Tibial nerve (tissue), 4 donors: ENCODE measurements around the gene GPRIN1. TPM values are rescaled to one million over a fixed set of nuclear protein-coding genes. Genes with fewer than 3 reads are reported as not detected.

Experiments
- DNase-seq, 2 donors: peaks; one replicate each; pipeline ENCODE4 v3.0.0-alpha.2; 2019; ENCODE audit warnings: low spot score in 2 of 2
- H3K27ac ChIP-seq, 4 donors: fragments of 200-600 bp; sonication (generic) in 3 of 4; one replicate each; pipeline ENCODE4 v1.5.1; 2017 to 2019; ENCODE audit warnings: mild to moderate bottlenecking in 1 of 4
- H3K27me3 ChIP-seq, 2 donors: fragments of 200-600 bp; sonication (generic) in 1 of 2; one replicate each; pipeline versions ENCODE4 v1.5.1 to v1.6.0; 2017 to 2019
- H3K36me3 ChIP-seq, 3 donors: fragments of 200-600 bp; sonication (generic); one replicate each; pipeline ENCODE4 v1.5.1; 2018 to 2019
- H3K4me1 ChIP-seq, 4 donors: fragments of 200-600 bp; sonication (generic) in 3 of 4; one replicate each; pipeline ENCODE4 v1.5.1; 2017 to 2019
- H3K4me3 ChIP-seq, 4 donors: fragments of 200-600 bp; sonication (generic) in 3 of 4; one replicate each; pipeline ENCODE4 v1.5.1; 2017 to 2019; ENCODE audit warnings: mild to moderate bottlenecking in 1 of 4, moderate library complexity in 1 of 4
- H3K9me3 ChIP-seq, 4 donors: fragments of 200-600 bp; sonication (generic) in 3 of 4; one replicate each; pipeline ENCODE4 v1.5.1; 2017 to 2019
- CTCF ChIP-seq, 5 experiments: fragments of 200-600 bp in 3 of 5; fragments of 450-650 bp in 2 of 5; sonication (generic) in 3 of 5; IDR thresholded peaks; one replicate each; pipeline ENCODE4 v1.5.1; 2016 to 2019; ENCODE audit warnings: antibody characterized with exemption in 5 of 5, mild to moderate bottlenecking in 3 of 5, moderate library complexity in 2 of 5
- EP300 ChIP-seq, 2 donors: sonication (generic); formaldehyde crosslinking; IDR thresholded peaks; one replicate each; pipeline ENCODE4 v1.6.1; 2017; ENCODE audit warnings: antibody characterized with exemption in 2 of 2, mild to moderate bottlenecking in 1 of 2
- POLR2A ChIP-seq, 2 donors: fragments of 450-650 bp; IDR thresholded peaks; one replicate each; pipeline ENCODE4 v1.6.1; 2017; ENCODE audit warnings: antibody characterized with exemption in 2 of 2, mild to moderate bottlenecking in 2 of 2, moderate library complexity in 2 of 2
- WGBS, 2 donors: methylation state at CpG; one replicate each; pipeline ENCODE4 v1.1.5; 2018; 5-methylcytosine and 5-hydroxymethylcytosine counted together
- total RNA-seq, 4 donors: library from RNA; depleted of rRNA; stranded (reverse); fragments of >200 nt; gene quantifications; one replicate each; pipeline ENCODE4 v1.1.0, GENCODE V29; 2016

GPRIN1 gene
- total RNA-seq, 4 donors from 2014 or later = 0.22 to 0.90 TPM; not detected in 2

- WGBS, 2 donors = 7 to 9% methylated on average over 15 to 20 of the region's 20 CpGs
- DNase-seq = no peak
- peak overlapping the region in 3 of 4 donors; percentile 2 to 46 (median 32) for H3K4me3 ChIP-seq
- no peak overlapping the region for H3K27ac ChIP-seq
- no peaks in the 10 kb centered on the region for H3K36me3 ChIP-seq
- peaks cover 0 to 81% of the 10 kb centered on the region in 2 donors for H3K27me3 ChIP-seq
- H3K9me3 ChIP-seq = no peaks in the 10 kb centered on the region
- TF ChIP-seq EP300 (IDR thresholded peaks at IDR 0.05) (no peak), CTCF (IDR thresholded peaks at IDR 0.05) (no peak), POLR2A (IDR thresholded peaks at IDR 0.05) (no peak)
- peaks cover 0 to 20% (median 6%) of the 10 kb centered on the region in 4 donors for H3K4me1 ChIP-seq
Observed at GRCh38 chr5:176630681-176631222, 20.8 kb upstream of the GPRIN1 start.

GRCh38 chr5:176629853-176630680 lies 20.1 kb upstream of the GPRIN1 start, which contains the start of the genes EIF4E1B and SNCB:
TSS of gene EIF4E1B (plus strand) at chr5:176630675. CDS start at chr5:176642788, 12,113 bp downstream.
TSS of gene SNCB (minus strand) at chr5:176630534. CDS start at chr5:176629654, 880 bp downstream.
- no peaks in the 10 kb centered on the region for H3K9me3 ChIP-seq
- WGBS, 2 donors = 2% methylated on average over 55 to 75 of the region's 94 CpGs
- H3K36me3 ChIP-seq = no peaks in the 10 kb centered on the region
- H3K27ac ChIP-seq = no peak within 1 kb of the TSS
- TF ChIP-seq CTCF (IDR thresholded peaks at IDR 0.05) (no peak), EP300 (IDR thresholded peaks at IDR 0.05) (no peak), POLR2A (IDR thresholded peaks at IDR 0.05) (no peak)
- peak within 1 kb of the TSS in 3 of 4 donors; percentile 2 to 46 (median 32) for H3K4me3 ChIP-seq
- DNase-seq = no peak
- H3K27me3 ChIP-seq = peaks cover 0 to 87% of the 10 kb centered on the region in 2 donors
- H3K4me1 ChIP-seq = peaks cover 0 to 20% (median 6%) of the 10 kb centered on the region in 4 donors

GRCh38 chr5:176629317-176629852 lies 19.4 kb upstream of the GPRIN1 start:
- WGBS, 2 donors = 5% methylated on average over 26 to 34 of the region's 34 CpGs
- no peak overlapping the region for H3K27ac ChIP-seq
- H3K9me3 ChIP-seq = no peaks in the 10 kb centered on the region
- H3K36me3 ChIP-seq = no peaks in the 10 kb centered on the region
- TF ChIP-seq EP300 (IDR thresholded peaks at IDR 0.05) (no peak), POLR2A (IDR thresholded peaks at IDR 0.05) (no peak), CTCF (IDR thresholded peaks at IDR 0.05) (no peak)
- peak overlapping the region in 1 of 4 donors; percentile 46 for H3K4me3 ChIP-seq
- peaks cover 0 to 94% of the 10 kb centered on the region in 2 donors for H3K27me3 ChIP-seq
- no peak for DNase-seq
- peaks cover 0 to 20% (median 6%) of the 10 kb centered on the region in 4 donors for H3K4me1 ChIP-seq

GRCh38 chr5:176628406-176629228 lies 18.7 kb upstream of the GPRIN1 start:
- H3K4me3 ChIP-seq = no peak overlapping the region
- H3K27ac ChIP-seq = no peak overlapping the region
- H3K27me3 ChIP-seq = peaks cover 0 to 98% of the 10 kb centered on the region in 2 donors
- H3K36me3 ChIP-seq = no peaks in the 10 kb centered on the region
- TF ChIP-seq POLR2A (IDR thresholded peaks at IDR 0.05) (no peak), CTCF (IDR thresholded peaks at IDR 0.05) (no peak), EP300 (IDR thresholded peaks at IDR 0.05) (no peak)
- no peaks in the 10 kb centered on the region for H3K9me3 ChIP-seq
- DNase-seq = no peak
- H3K4me1 ChIP-seq = peaks cover 0 to 20% (median 6%) of the 10 kb centered on the region in 4 donors
- 49 to 50% methylated on average over 13 of the region's 13 CpGs for WGBS, 2 donors
